Measurements from ENCODE around the gene LBHD1.

Gene LBHD1

GRCh38 chr11:62613291-62613778, 58.7 kb downstream of the LBHD1 start:
- no peak for DNase-seq

Measured in activated naive CD4-positive, alpha-beta T cell (primary cell).